Dendritic cell treated with granulocyte-macrophage colony-stimulating factor and Interleukin-4, amounts not matched to agents 40 ng/mL and 50 ng/mL, for 4 days (primary cell): ENCODE measurements around the gene KRTAP22-2.

Source experiments
- H3K27ac Mint-ChIP-seq: one replicate; pipeline ENCODE4 v1.8.0; 2022; ENCODE audit warnings: mild to moderate bottlenecking, mixed read lengths
- H3K27me3 Mint-ChIP-seq: one replicate; pipeline ENCODE4 v1.8.0; 2022; ENCODE audit warnings: mild to moderate bottlenecking, mixed read lengths
- H3K36me3 Mint-ChIP-seq: one replicate; pipeline ENCODE4 v1.8.0; 2022; ENCODE audit warnings: low read depth, mixed read lengths
- H3K4me1 Mint-ChIP-seq: one replicate; pipeline ENCODE4 v1.8.0; 2022; ENCODE audit warnings: low read depth, mixed read lengths
- H3K4me3 Mint-ChIP-seq: one replicate; pipeline ENCODE4 v1.8.0; 2022; ENCODE audit warnings: mild to moderate bottlenecking, moderate library complexity, mixed read lengths
- H3K9me3 Mint-ChIP-seq: one replicate; pipeline ENCODE4 v1.8.0; 2022; ENCODE audit warnings: mixed read lengths
- intact Hi-C: fragments of 100-400 bp; cut with micrococcal nuclease; formaldehyde crosslinking; loops from one replicate; pipeline ENCODE4 v1.15.0; 2022

KRTAP22-2 gene

DNA sequence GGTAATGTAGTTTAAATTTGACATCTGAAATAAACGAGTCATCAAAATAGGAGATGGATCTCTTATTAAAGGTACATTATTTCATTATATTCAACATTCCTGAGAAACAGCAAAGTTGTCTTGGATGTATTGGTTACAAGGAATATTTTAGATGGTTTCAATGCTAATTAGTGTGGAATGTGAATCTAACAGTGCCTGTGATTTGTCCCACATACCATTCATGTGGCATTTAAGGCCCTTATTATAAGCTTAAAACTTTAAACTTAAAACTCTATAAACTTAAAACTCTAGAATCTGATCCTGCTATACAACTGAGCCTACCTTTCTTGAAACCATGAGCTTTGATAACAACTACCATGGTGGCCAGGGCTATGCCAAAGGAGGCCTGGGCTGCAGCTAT lies 10.6 kb upstream of the KRTAP22-2 start, which contains the start of gene KRTAP22-1:
Gene KRTAP22-1, plus strand, starts transcription at position 301 of the 400 bp plus-strand sequence.
- Mint-ChIP-seq H3K4me1 (no peaks in the 10 kb centered on the region), H3K36me3 (no peaks in the 10 kb centered on the region), H3K27me3 (no peaks in the 10 kb centered on the region), H3K27ac (no peak within 1 kb of the TSS), H3K9me3 (peaks cover 51% of the 10 kb centered on the region), H3K4me3 (no peak within 1 kb of the TSS)
- intact Hi-C loops: no loop called here

DNA sequence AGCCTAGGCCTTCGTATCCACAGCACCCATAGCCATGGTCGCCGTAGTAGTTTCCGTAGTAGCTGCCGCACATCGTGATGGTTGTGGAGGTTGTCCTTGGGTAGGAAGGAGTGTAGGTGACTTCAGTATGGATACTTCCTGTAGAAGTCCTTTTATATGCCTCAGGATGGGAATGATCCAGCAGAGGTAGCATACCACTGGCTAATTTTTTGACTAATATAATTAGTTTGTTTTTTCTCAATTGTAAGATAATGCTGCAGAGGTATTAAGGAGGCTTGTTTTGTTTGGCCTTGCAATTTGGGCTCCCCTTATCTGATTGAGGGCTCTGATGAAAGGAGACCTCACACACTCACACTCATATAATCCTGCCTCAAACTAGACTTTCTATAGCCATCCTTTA lies 8.6 kb upstream of the KRTAP22-2 start, which contains the start of gene KRTAP6-2:
Gene KRTAP6-2, minus strand, starts transcription at position 101 of the 400 bp plus-strand sequence. Its CDS starts 28 bp downstream, at position 73.
- Mint-ChIP-seq H3K36me3 (no peaks in the 10 kb centered on the region), H3K4me1 (no peaks in the 10 kb centered on the region)
- intact Hi-C loops: no loop called here

DNA sequence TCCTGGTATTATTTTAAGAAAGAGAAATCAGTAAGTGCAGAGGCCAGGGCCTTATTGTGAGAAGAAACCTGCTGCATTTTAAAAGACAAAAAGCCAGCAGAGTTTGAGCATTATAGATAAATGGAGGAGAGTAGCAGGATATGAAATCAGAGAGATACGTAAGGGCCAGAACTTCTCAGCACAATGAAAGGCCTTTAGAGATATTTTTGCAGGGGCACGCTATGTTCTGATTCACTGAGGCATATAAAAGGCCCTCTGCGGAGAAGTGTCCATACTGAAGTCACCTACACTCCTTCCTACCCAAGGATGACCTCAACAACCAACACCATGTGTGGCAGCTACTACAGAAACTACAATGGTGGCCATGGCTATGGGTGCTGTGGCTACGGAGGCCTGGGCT lies 1.9 kb upstream of the KRTAP22-2 start, which contains the start of gene KRTAP6-3:
Gene KRTAP6-3, plus strand, starts transcription at position 301 of the 400 bp plus-strand sequence. Its CDS starts 6 bp downstream, at position 307.
- intact Hi-C loops: no loop called here
- Mint-ChIP-seq H3K9me3 (no peaks in the 10 kb centered on the region), H3K36me3 (no peaks in the 10 kb centered on the region), H3K27me3 (no peaks in the 10 kb centered on the region), H3K4me3 (no peak within 1 kb of the TSS), H3K4me1 (no peaks in the 10 kb centered on the region), H3K27ac (no peak within 1 kb of the TSS)

More for the DNA sequence above, 8.6 kb upstream of the KRTAP22-2 start, which contains the start of gene KRTAP6-2:
- Mint-ChIP-seq H3K4me3 (no peak within 1 kb of the TSS), H3K9me3 (peaks cover 31% of the 10 kb centered on the region), H3K27ac (no peak within 1 kb of the TSS), H3K27me3 (no peaks in the 10 kb centered on the region)

DNA sequence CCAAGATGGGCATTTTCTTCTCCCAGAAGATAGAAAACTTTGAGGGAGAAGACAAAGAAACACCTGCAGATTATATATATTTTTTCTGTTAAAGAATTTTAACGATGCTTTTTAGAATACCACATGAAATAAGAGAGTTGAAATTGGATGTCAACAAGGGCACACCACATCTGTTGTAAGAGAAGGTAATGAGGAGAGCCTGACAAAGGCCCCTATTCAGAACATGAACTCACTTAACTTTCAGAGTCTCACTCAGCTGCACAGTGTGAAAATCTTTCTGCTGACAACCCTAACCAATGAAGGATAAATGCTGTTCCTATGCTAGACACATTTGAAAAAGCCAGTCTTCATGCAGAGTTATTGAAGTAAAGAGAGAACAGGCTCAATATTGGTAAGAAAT lies 7.3 kb downstream of the KRTAP22-2 start:
- Mint-ChIP-seq H3K36me3 (no peaks in the 10 kb centered on the region), H3K4me3 (no peak overlapping the region), H3K27ac (no peak overlapping the region), H3K4me1 (no peaks in the 10 kb centered on the region), H3K9me3 (peaks cover 18% of the 10 kb centered on the region), H3K27me3 (no peaks in the 10 kb centered on the region)
- intact Hi-C loops: no loop called here

DNA sequence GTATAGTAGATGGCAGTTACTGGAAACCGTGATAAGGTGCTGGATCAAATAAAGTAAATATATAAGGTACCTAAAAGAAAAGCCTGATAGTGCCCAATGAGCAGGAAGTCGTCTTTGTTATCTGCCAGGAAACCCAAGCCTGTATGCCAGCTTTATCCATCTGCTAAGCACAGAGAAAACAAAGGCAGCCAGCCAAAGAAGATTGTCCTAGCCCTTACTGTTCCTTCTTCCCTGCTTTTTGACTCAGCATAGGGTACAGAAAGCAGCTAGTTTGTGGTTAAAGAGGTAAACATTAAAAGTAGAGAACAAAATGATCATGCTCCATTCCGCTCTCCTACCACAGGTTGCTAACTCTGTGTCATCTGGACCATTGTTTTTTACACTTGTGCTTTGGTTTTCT lies 10.1 kb downstream of the KRTAP22-2 start:
- Mint-ChIP-seq H3K4me1 (no peaks in the 10 kb centered on the region), H3K27me3 (no peaks in the 10 kb centered on the region), H3K4me3 (no peak overlapping the region), H3K36me3 (no peaks in the 10 kb centered on the region), H3K9me3 (peaks cover 14% of the 10 kb centered on the region), H3K27ac (no peak overlapping the region)
- intact Hi-C loops: no loop called here

DNA sequence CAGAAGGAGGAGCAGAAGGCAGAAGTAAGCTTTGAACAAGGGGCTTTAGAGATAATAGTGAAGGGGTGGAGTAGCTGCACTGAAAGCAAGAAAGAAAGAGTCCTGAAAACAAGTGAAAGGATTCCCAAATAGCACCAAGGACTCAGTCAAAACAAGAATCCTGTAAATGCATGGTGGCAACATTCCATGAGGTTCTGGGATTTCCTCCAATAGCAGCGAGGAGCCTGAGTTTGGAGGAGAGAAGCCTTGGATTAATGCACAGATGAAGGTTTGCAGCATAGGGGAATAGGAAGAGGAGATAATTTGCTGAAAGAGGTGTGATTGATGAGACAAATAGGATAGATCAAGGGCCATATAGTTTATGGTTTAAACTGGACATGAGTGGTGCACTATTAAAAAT lies 10.9 kb downstream of the KRTAP22-2 start:
- intact Hi-C loops: no loop called here
- no peaks in the 10 kb centered on the region for H3K4me1 Mint-ChIP-seq
- H3K36me3 Mint-ChIP-seq: no peaks in the 10 kb centered on the region
- no peak overlapping the region for H3K27ac Mint-ChIP-seq
- H3K9me3 Mint-ChIP-seq: peaks cover 6% of the 10 kb centered on the region
- no peaks in the 10 kb centered on the region for H3K27me3 Mint-ChIP-seq
- no peak overlapping the region for H3K4me3 Mint-ChIP-seq

DNA sequence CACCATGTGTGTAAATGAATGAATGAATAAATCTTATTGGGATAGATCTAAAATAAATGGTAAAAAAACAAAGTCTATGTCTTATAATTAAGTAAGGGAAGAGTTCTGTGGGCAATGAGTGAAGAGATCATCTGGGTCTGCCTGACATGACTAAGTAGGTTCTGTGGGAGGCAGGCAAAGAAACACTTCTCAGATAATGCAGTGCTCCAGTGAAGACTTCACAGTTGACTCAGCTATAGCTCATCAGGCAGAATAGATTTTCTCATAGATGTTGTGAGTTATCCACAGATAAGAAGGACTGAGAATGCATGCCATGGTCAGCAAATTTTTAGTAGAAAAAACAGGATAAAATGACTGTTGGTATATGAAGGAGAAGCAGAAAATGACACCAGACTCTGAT lies 12.4 kb downstream of the KRTAP22-2 start:
- intact Hi-C loops: no loop called here
- H3K27ac Mint-ChIP-seq: no peak overlapping the region
- H3K27me3 Mint-ChIP-seq: no peaks in the 10 kb centered on the region
- H3K9me3 Mint-ChIP-seq: no peaks in the 10 kb centered on the region
- H3K36me3 Mint-ChIP-seq: no peaks in the 10 kb centered on the region
- no peak overlapping the region for H3K4me3 Mint-ChIP-seq
- H3K4me1 Mint-ChIP-seq: no peaks in the 10 kb centered on the region

DNA sequence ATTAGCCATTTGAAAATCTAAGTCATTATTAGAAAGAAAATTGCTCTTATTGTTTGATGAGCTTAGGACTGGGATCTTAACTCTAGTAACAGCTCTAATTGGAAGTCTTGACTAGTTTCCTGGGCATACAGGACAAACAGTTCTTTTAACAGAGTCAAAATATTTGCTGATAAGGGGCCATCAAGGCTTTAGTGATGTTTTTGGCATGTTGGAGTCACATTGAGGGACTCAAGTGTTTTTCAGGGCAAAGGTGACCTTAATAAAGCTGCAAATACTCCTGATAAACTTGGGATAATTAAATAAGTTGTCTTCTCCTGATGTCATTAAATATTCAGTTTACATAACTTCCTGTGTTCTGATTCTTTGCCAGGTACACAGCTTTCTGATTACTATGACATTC lies 22.6 kb downstream of the KRTAP22-2 start:
- Mint-ChIP-seq H3K9me3 (no peaks in the 10 kb centered on the region), H3K27ac (no peak overlapping the region), H3K27me3 (no peaks in the 10 kb centered on the region), H3K36me3 (no peaks in the 10 kb centered on the region), H3K4me3 (no peak overlapping the region), H3K4me1 (no peaks in the 10 kb centered on the region)
- intact Hi-C loops: no loop called here

DNA sequence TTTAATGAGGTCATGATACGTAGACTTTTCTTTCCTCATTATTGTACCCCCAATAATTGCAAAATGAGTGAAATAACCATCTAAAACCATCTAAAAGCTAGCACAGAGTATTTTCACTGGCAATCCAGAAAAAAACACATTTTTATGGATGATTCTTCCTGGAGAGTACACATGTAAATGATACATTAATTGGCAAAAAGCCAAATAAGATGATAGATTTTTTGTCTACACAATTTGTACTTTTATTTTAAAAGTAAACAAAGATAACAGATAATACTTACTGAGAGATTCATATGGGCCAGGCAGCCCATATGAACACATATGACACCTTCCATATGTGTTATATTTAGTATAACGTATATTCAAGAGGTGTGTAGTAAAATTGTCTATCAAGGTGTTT lies 26.6 kb downstream of the KRTAP22-2 start:
- H3K4me1 Mint-ChIP-seq: no peaks in the 10 kb centered on the region
- H3K4me3 Mint-ChIP-seq: no peak overlapping the region
- no peak overlapping the region for H3K27ac Mint-ChIP-seq
- intact Hi-C loops: no loop called here
- no peaks in the 10 kb centered on the region for H3K27me3 Mint-ChIP-seq
- no peaks in the 10 kb centered on the region for H3K9me3 Mint-ChIP-seq
- no peaks in the 10 kb centered on the region for H3K36me3 Mint-ChIP-seq

DNA sequence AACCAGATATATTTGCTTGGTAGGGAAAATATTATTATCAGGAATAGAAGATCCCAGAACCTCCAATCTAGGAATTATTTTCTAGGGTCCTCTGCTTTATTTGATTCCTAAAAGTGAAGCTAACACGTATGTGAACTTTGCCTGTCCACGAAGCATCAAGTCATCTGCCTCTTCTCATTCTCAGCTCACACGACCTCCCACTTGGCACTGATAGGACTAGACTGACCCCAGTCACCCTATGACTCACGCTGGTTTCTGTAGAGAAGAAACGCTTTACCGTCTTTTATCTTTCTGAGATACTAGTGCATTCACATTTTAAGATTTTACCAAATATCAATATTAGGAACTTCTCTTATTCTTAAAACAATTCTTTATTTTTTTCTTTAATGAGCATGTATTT lies 27.1 kb downstream of the KRTAP22-2 start:
- no peak overlapping the region for H3K4me3 Mint-ChIP-seq
- H3K4me1 Mint-ChIP-seq: no peaks in the 10 kb centered on the region
- intact Hi-C loops: no loop called here
- H3K27ac Mint-ChIP-seq: no peak overlapping the region
- no peaks in the 10 kb centered on the region for H3K9me3 Mint-ChIP-seq
- no peaks in the 10 kb centered on the region for H3K27me3 Mint-ChIP-seq
- no peaks in the 10 kb centered on the region for H3K36me3 Mint-ChIP-seq

DNA sequence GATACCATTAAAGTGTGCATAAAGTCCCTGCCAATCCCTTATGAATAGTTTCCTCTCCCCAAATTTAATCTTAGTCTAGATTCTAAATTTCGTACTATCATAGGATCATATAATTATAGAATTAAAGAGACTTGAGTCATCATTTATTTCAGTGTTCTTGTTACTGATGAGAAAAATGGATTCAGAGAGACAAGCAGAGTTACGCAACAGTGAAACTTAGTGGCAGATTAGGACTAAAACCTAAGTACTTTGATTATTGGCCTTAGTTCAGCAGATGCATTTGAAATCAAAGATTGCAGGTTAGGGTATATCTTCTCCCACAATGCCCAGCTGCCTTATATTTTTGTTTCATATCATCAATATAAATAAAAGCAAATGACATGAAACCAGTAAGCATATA lies 28.2 kb downstream of the KRTAP22-2 start:
- Mint-ChIP-seq H3K9me3 (peaks cover 2% of the 10 kb centered on the region), H3K4me1 (no peaks in the 10 kb centered on the region), H3K27ac (no peak overlapping the region), H3K27me3 (no peaks in the 10 kb centered on the region), H3K4me3 (no peak overlapping the region), H3K36me3 (no peaks in the 10 kb centered on the region)
- intact Hi-C loops: no loop called here

DNA sequence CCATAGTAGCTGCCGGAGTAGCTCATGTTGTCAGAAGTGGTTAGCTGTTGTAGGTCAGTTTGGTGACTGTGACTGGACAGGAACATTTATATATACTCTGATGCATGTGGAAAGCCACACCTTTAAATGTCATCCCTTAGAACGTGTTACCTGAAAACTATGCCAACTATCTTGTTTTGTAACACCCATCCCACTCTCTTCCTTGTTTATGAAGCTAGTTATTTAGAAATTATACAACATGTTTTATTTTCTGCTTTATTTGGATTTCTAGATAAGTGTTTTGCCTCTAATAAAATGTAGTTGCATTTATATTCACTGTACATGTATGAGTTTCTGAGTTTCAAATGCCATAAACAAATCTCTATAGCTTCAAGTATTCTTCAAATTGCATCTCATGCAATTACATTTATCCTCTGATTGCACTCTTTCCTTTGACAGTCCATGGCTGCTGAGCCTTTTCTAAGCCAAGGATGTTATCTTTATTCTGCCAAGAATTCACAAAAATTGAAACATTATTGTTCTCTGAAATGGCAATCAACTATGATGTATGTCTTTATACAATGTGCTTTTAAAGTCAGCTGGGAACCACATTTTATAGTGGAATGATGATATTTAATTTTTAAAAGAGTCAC lies 28.8 kb downstream of the KRTAP22-2 start, which contains the start of gene KRTAP19-7:
Gene KRTAP19-7, minus strand, starts transcription at position 51 of the 632 bp plus-strand sequence. Its CDS starts 25 bp downstream, at position 26.
- Mint-ChIP-seq H3K4me1 (no peaks in the 10 kb centered on the region), H3K9me3 (peaks cover 8% of the 10 kb centered on the region), H3K27me3 (no peaks in the 10 kb centered on the region), H3K4me3 (no peak within 1 kb of the TSS), H3K27ac (no peak within 1 kb of the TSS), H3K36me3 (no peaks in the 10 kb centered on the region)
- intact Hi-C loops: no loop called here

DNA sequence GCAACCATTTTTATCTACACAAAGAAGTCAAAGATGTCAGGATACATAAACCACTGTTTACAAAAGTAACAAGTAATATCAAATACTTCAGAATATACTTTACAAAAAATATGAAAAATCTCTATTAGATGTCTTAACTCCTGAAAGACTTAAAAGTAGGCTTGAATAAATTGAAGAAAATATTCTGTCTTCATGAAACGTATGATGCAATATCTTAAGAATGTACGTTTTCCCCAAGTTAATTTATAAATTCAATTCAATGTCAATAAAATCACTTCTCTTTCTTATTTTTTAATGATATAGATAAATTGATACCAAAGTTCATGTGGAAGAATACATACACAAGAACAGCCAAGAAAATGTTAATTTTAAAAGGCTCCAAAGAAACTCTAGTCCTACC lies 35.1 kb downstream of the KRTAP22-2 start:
- intact Hi-C loops: no loop called here
- Mint-ChIP-seq H3K4me1 (no peaks in the 10 kb centered on the region), H3K27ac (no peak overlapping the region), H3K9me3 (peaks cover 37% of the 10 kb centered on the region), H3K27me3 (no peaks in the 10 kb centered on the region), H3K36me3 (no peaks in the 10 kb centered on the region), H3K4me3 (no peak overlapping the region)

DNA sequence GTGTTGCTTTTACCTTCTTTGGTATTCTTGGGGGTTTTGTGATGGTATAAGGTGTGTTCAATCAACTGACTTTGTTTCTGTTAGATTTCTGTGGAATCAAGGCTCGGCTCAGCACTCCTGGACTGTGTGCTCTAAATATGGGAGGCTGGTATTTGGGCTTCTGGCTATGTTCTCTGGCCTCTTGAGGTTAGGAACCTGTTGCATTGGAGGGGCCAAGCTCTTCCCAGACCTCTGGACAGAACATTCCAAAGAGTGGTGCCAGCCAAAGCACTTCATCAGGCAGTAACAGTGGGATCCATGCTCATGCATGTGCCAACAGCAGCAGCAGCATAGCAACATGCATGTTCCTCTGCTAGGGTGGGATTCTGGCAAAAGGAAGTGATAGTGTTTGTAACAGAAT lies 37.4 kb downstream of the KRTAP22-2 start:
- Mint-ChIP-seq H3K36me3 (no peaks in the 10 kb centered on the region), H3K4me1 (no peaks in the 10 kb centered on the region), H3K4me3 (no peak overlapping the region), H3K27me3 (no peaks in the 10 kb centered on the region), H3K9me3 (peaks cover 44% of the 10 kb centered on the region), H3K27ac (no peak overlapping the region)
- intact Hi-C loops: no loop called here

DNA sequence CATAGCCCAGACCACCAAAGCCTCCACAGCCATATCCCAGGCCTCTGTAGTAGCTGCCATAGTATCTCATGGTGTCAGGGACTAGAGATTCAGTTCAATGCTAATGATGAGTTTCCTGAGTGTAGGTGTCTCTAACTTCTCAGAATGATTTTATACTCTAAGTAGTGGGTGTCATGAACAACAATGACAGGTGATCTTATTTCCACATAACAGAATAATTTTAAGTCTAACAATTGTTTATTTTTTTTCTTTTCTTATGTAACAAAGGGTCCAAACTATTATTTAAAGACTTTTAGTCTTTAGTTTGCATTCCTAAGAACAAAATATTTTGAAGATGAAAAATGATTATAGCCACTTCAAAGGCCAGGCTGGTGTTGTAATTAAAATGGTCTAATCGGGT lies 48.4 kb downstream of the KRTAP22-2 start, which contains the start of gene KRTAP19-6:
Gene KRTAP19-6, minus strand, starts transcription at position 101 of the 400 bp plus-strand sequence. Its CDS starts 31 bp downstream, at position 70.
- H3K36me3 Mint-ChIP-seq: no peaks in the 10 kb centered on the region

More for the DNA sequence above, 48.4 kb downstream of the KRTAP22-2 start, which contains the start of gene KRTAP19-6:
- H3K27ac Mint-ChIP-seq: no peak within 1 kb of the TSS
- H3K4me3 Mint-ChIP-seq: no peak within 1 kb of the TSS
- intact Hi-C loops: no loop called here
- no peaks in the 10 kb centered on the region for H3K4me1 Mint-ChIP-seq
- peaks cover 41% of the 10 kb centered on the region for H3K9me3 Mint-ChIP-seq
- no peaks in the 10 kb centered on the region for H3K27me3 Mint-ChIP-seq
